Stimulated activated naive CD8-positive, alpha-beta T cell treated with anti-CD3 and anti-CD28 coated beads, Interleukin-15, Interleukin-2, amounts not matched to agents 100 ng/mL and 50 ng/mL, for 24 hours (primary cell): Measurements from ENCODE around the gene WNT5B.
A peak's percentile ranks its signal among the peaks of the same experiment; 100 is the strongest.

Experiments used
- H3K27ac Mint-ChIP-seq: one replicate; pipeline ENCODE4 v1.8.0; 2021; ENCODE audit warnings: mild to moderate bottlenecking, mixed read lengths
- H3K27me3 Mint-ChIP-seq: one replicate; pipeline ENCODE4 v1.8.0; 2021; ENCODE audit warnings: mixed read lengths
- H3K36me3 Mint-ChIP-seq: one replicate; pipeline ENCODE4 v1.8.0; 2021; ENCODE audit warnings: low read depth, mixed read lengths
- H3K4me1 Mint-ChIP-seq: one replicate; pipeline ENCODE4 v1.8.0; 2021; ENCODE audit warnings: low read depth, mixed read lengths
- H3K4me3 Mint-ChIP-seq: one replicate; pipeline ENCODE4 v1.8.0; 2021; ENCODE audit warnings: mild to moderate bottlenecking, mixed read lengths
- H3K9me3 Mint-ChIP-seq: one replicate; pipeline ENCODE4 v1.8.0; 2021; ENCODE audit warnings: mixed read lengths

WNT5B gene

GRCh38 chr12:1610072-1610643, 18.9 kb upstream of the WNT5B start:
- Mint-ChIP-seq H3K36me3 (no peaks in the 10 kb centered on the region), H3K9me3 (no peaks in the 10 kb centered on the region), H3K27ac (no peak overlapping the region), H3K27me3 (peaks cover 4% of the 10 kb centered on the region), H3K4me3 (no peak overlapping the region), H3K4me1 (peaks cover 12% of the 10 kb centered on the region)

DNA sequence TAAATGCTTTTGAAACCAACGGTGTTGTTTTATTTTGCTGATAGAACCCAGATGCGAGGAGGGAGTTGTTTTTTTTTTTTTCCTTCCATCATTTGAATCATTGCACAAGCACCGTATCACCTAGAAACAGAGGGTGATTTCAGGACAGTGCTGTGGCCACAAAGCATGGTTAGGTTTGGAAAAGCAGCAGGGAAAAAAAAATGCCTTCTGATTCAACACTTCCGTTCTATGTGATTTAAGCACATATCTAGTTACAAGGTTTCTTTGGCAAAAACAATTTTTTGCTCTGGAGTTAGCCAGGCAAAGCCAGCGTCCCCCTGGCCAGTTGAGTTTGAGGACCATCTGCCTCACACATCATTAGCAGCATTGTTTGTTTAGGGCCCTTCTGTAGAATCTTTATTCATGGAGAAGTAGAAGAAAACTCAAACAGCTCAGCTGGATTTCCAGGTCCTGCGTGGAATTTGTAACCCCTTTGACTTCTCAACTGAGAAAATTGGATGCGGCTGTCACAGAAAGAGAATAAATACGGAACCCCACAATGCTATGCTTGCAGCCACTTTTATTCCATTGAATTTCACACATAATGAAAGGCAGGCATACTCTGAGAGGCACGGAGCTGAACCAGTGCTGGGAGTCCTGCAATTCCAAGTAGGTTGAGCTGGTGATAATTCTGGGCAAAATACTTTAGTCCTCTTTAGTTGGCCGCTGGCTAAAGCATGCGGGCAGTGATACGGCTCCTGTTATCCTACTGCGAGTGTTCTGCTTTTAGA, 17.0 kb upstream of the WNT5B start:
- Mint-ChIP-seq H3K4me3 (no peak overlapping the region), H3K9me3 (no peaks in the 10 kb centered on the region), H3K27ac (no peak overlapping the region), H3K36me3 (no peaks in the 10 kb centered on the region), H3K4me1 (peaks cover 11% of the 10 kb centered on the region), H3K27me3 (peaks cover 4% of the 10 kb centered on the region)

- H3K27me3 Mint-ChIP-seq: peaks cover 8% of the 10 kb centered on the region
- H3K36me3 Mint-ChIP-seq: no peaks in the 10 kb centered on the region
- no peak overlapping the region for H3K4me3 Mint-ChIP-seq
- no peaks in the 10 kb centered on the region for H3K9me3 Mint-ChIP-seq
- H3K27ac Mint-ChIP-seq: no peak overlapping the region
- H3K4me1 Mint-ChIP-seq: peaks cover 16% of the 10 kb centered on the region
These were observed 15.2 kb upstream of the WNT5B start for GRCh38 chr12:1613860-1614259.

DNA sequence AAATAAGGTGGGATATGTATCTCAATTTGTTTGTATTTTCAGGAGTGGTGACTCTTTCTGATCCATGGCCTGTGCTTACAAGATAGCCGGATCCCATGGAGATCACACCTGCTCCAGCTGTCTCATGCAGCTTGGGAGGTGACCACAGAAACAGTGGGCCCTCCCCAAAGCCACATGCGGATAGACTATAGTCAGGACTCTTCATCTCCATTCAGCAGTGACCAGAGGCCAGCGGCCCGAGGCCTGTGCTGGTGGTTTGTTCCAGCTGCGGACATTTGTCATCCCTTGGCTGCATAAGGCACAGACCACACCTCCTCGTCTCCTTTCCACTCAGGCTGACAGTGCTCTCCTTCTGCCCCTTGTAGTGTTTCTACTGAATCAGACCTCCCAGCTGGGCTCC, 14.7 kb upstream of the WNT5B start:
- H3K9me3 Mint-ChIP-seq: no peaks in the 10 kb centered on the region
- H3K4me3 Mint-ChIP-seq: no peak overlapping the region
- H3K36me3 Mint-ChIP-seq: no peaks in the 10 kb centered on the region
- H3K27me3 Mint-ChIP-seq: peaks cover 8% of the 10 kb centered on the region
- no peak overlapping the region for H3K27ac Mint-ChIP-seq
- H3K4me1 Mint-ChIP-seq: peaks cover 16% of the 10 kb centered on the region

DNA sequence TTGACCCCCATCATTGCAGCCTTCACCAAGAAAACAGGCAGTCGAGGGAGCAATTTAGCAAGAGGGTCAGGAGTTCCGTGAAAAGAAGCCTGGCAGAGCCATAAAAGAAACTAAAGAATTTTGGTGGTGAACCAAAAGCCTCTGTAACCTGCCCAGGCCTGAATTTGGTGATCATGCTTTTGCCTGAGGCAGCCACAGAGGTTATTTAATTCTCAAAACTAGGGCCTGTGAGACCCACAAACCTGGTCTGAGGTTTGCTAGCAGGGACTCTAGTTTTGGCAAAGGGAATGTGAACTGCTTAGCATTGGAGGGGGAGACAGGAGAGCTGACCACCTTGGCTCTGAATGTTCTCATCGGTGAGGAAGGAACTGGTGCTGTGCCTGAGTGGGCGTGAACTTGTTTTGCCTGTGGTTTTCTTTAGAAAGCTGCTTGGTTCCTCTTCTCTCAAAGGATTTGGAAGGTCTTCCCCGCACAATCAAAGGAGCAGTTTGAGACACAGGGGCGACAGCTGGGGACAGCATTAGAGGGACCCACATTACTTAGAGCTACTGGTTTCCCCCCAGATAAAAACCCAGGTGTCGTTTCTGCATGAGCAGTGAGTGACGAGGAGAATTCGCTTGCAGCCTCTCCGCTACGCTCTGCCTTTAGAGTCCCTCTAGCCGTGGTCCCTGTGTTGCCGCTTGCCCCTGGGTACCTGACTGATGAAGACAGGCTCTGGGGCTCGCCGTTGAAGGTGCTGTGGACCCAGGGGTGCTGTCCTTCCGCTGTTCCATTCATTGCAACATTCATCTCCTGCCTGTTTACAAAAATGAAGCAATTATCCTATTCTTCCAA, 12.6 kb upstream of the WNT5B start:
- Mint-ChIP-seq H3K27me3 (peaks cover 8% of the 10 kb centered on the region), H3K36me3 (no peaks in the 10 kb centered on the region), H3K4me1 (peaks cover 21% of the 10 kb centered on the region), H3K27ac (no peak overlapping the region), H3K4me3 (no peak overlapping the region), H3K9me3 (no peaks in the 10 kb centered on the region)

GRCh38 chr12:1618489-1618888, 10.5 kb upstream of the WNT5B start:
- Mint-ChIP-seq H3K4me3 (no peak overlapping the region), H3K27me3 (peaks cover 15% of the 10 kb centered on the region)

GRCh38 chr12:1619159-1619558, 9.9 kb upstream of the WNT5B start:
- peaks cover 21% of the 10 kb centered on the region for H3K4me1 Mint-ChIP-seq
- H3K4me3 Mint-ChIP-seq: no peak overlapping the region
- H3K36me3 Mint-ChIP-seq: no peaks in the 10 kb centered on the region
- H3K27me3 Mint-ChIP-seq: peaks cover 15% of the 10 kb centered on the region
- H3K27ac Mint-ChIP-seq: no peak overlapping the region
- no peaks in the 10 kb centered on the region for H3K9me3 Mint-ChIP-seq

More at GRCh38 chr12:1618489-1618888, 10.5 kb upstream of the WNT5B start:
- H3K9me3 Mint-ChIP-seq: no peaks in the 10 kb centered on the region
- peaks cover 21% of the 10 kb centered on the region for H3K4me1 Mint-ChIP-seq
- H3K36me3 Mint-ChIP-seq: no peaks in the 10 kb centered on the region
- H3K27ac Mint-ChIP-seq: no peak overlapping the region

DNA sequence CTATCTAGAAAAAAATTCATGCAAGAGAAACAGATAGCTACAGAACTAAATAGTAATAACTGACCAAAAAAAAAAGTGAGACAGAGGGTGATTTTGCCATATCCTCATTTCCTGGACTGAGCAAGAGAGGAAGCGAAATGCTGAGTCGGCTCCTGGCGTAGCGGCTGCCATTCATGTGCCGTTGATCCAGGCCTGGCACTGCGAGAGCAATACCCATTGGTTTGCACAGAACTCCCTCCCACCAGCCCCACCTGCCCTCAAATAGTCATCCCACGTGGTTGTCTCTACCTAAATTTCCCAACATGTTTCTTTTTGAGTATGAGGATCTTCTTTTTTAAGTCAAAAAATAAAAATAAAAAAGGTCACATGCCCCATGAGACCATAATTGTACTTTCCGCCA, 9.4 kb upstream of the WNT5B start:
- Mint-ChIP-seq H3K27ac (no peak overlapping the region), H3K9me3 (no peaks in the 10 kb centered on the region), H3K4me1 (peaks cover 21% of the 10 kb centered on the region), H3K27me3 (peaks cover 15% of the 10 kb centered on the region), H3K4me3 (no peak overlapping the region), H3K36me3 (no peaks in the 10 kb centered on the region)

- H3K4me1 Mint-ChIP-seq: peaks cover 21% of the 10 kb centered on the region
- no peaks in the 10 kb centered on the region for H3K9me3 Mint-ChIP-seq
- H3K27me3 Mint-ChIP-seq: peaks cover 15% of the 10 kb centered on the region
- H3K4me3 Mint-ChIP-seq: no peak overlapping the region
- H3K36me3 Mint-ChIP-seq: no peaks in the 10 kb centered on the region
- peak overlapping the region; percentile 8 for H3K27ac Mint-ChIP-seq
These were observed 8.9 kb upstream of the WNT5B start for GRCh38 chr12:1620092-1620491.

- Mint-ChIP-seq H3K36me3 (no peaks in the 10 kb centered on the region), H3K27ac (no peak overlapping the region), H3K4me3 (no peak overlapping the region), H3K27me3 (peaks cover 16% of the 10 kb centered on the region), H3K4me1 (peaks cover 8% of the 10 kb centered on the region), H3K9me3 (no peaks in the 10 kb centered on the region)
These were observed 6.6 kb upstream of the WNT5B start for GRCh38 chr12:1622406-1622805.

DNA sequence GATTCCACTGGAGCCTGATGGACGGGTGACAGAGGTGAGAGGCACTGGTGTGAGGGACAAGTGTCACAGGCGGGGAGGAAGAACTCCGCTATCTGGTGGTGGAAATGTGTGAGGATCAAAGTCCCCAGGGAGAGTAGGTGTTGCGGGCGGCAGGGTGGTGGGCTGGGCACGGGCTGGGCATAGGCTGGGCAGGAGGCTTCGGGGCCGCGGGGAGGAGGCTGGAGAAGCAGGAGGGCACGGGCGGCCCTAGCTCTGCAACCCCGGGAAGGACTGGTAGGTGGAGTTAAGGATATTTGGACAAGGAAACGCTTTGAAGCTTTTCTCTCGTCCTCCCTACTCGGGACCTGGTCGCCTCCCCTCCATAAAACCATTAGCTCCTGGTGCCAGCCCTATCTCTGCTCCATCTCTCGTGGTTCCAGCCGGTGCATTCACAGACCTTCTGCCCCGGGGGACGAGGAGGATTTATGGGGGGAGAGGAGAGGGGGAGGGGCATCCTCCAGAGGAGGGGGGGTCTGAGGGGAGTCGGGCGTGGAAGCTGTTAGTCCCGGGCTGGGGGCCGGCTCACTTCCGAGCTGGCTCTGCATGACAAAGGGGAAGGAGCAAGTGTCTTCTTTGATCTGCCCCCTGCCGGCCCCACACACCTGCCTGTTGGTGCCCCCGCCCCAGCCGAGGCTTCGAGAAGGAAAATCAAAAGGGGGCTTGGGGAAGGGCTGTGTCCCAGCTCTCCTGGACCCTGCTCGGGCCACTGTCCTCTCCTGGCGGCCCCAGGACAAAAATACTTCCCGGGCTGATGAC, 504 bp downstream of the WNT5B start:
- H3K4me1 Mint-ChIP-seq: peaks cover 21% of the 10 kb centered on the region
- peak overlapping the region; percentile 42 for H3K4me3 Mint-ChIP-seq
- H3K9me3 Mint-ChIP-seq: no peaks in the 10 kb centered on the region
- no peak overlapping the region for H3K27ac Mint-ChIP-seq
- no peaks in the 10 kb centered on the region for H3K36me3 Mint-ChIP-seq
- peaks cover 59% of the 10 kb centered on the region for H3K27me3 Mint-ChIP-seq

DNA sequence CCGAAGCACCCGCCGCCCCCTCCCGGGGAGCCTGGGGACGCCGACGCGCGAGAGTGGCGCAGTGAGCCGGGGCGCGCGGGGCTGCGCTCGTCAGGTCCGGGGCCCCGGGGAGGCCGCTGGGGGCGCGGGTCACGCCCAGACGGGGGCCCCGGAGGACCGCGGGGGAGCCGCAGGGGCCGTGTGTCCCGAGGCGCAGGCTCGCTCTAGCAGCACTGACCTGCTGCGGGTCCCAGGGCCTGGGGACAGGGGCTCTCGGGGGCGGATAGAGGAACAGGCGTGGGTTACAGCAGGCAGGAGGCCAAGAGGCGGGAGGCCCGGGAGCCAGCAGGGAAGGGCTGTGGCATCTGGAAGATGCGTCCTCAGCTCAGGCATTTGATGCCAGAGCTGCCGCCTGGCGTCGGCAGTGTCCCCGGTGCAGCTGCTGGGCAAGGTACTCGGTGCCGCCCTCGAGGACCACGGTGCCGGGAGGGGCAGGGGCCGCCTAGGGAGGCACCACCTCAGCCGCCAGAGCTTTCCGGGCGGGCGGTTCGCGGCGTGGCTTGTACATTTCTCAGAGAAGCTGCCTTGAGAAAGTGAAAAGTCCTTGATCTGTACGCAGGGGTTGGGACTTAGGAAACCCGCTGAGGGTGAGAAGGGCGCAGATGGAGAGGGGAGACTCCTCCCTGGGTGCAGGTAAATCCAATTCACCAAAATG, 1.2 kb downstream of the WNT5B start:
- H3K4me1 Mint-ChIP-seq: peaks cover 21% of the 10 kb centered on the region
- no peaks in the 10 kb centered on the region for H3K9me3 Mint-ChIP-seq
- no peaks in the 10 kb centered on the region for H3K36me3 Mint-ChIP-seq
- H3K27me3 Mint-ChIP-seq: peaks cover 65% of the 10 kb centered on the region
- peak overlapping the region; percentile 56 for H3K4me3 Mint-ChIP-seq
- no peak overlapping the region for H3K27ac Mint-ChIP-seq

GRCh38 chr12:1630827-1631591, 2.0 kb downstream of the WNT5B start:
- Mint-ChIP-seq H3K27ac (no peak overlapping the region), H3K27me3 (peaks cover 66% of the 10 kb centered on the region), H3K9me3 (no peaks in the 10 kb centered on the region), H3K4me3 (peak overlapping the region; percentile 4), H3K36me3 (no peaks in the 10 kb centered on the region), H3K4me1 (peaks cover 21% of the 10 kb centered on the region)
